ENCODE results near the gene MS4A8.
"Not testable (repeated sequence)": the region's sequence is repeated elsewhere in the genome, so short reads cannot be mapped to it uniquely, and the experiment has no call there.

The MS4A8 gene

GRCh38 chr11:60725592-60725991 is 26.2 kb downstream of the MS4A8 start:
- no peak for ATAC-seq

- no peak for ATAC-seq
These were observed 32.2 kb downstream of the MS4A8 start for GRCh38 chr11:60731586-60731985.

DNA sequence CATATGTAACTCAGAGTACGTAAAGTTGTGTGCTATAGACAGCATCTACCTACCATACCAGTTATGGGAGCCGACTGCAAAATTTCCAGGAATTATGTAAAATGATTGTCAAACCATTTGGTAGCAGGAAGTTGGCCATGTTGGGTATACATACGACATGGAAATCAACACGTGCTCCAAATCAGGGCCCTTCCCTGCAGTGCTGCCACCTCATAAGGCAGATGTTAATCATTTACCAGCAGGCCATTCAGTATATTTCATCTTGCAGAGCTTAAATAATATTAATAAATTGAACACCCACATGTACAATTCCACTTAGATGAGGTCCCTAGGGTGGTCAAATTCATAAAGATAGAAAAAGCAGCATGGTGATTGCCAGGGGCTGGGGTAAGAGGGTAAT is 34.9 kb downstream of the MS4A8 start:
- ATAC-seq, result no peak

DNA sequence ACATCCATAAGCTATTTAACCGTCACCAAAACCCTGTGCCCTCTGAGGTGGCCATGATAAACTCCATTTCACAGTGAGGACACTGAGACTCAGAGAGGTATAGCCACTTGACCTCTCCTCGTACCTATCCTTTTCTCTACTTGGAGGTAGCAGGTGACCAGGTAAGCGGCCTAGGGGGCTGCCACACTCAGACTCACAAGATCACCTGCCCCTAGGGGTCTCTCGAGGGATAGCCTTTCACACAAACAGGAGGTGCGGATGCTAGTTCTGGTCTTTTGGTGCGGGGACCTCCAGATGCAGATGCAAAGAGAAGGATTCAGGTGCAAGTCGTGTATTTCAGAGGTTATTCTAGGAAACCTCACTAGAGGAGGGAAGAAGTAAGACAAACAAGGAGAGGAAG is 39.7 kb downstream of the MS4A8 start:
- ATAC-seq, result no peak

DNA sequence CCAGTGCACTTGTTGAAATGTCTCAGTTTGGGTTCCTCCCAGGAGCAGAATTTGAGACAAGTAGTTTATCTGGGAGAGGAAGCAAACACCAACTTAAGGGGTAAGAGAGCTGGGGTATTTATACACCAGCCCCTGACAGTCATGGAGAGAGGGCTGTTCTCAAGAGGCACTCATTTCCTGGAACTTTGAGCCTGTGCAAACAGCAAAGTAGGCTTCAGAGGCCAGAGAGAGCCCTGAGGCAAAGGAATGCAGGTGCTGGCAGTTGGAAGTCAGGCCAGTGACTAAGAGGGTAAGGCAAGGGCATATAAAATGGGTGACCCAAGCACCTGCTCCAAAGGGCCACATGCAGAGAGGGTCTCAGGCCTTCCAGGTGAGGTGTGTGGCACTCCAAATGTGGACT is 41.2 kb downstream of the MS4A8 start:
- no peak for ATAC-seq

DNA sequence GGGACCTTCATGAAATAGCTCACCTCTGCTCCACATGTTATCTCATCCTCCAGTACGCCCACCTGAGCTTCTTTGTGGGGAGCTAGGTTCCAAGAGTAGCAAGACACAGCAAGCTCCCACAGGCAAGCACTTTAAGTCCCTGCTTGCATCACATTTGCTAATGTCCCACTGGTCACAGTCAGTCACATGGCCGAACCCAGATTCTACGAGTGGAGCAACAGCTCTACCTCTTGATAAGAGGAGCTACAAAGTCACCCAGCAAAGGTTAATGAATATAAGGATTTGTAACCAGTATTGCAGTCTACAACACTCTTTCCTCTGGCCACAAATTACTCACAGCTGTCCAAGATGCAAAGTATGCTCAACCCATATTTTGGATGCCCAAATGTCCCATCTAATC is 42.0 kb downstream of the MS4A8 start:
- ATAC-seq, result no peak

DNA sequence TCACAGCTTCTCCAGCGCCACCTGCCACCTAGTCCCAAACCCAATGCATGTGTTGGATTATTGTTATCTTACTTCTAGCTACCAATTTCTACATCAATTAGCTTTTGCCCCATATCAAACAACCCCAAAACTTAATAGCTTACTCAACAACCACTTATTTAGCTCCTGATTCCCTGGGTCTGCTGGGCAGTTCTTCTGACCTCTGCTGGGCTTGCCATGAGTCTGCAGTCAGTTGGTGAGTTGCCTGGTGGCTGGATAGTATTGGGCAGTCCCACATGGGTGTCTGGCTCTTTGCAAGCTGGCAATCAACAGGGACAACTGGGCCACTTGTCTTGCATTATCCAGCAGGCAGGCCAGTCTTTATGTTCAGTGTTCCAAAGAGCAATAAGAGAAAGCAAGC is 43.6 kb downstream of the MS4A8 start:
- ATAC-seq, result no peak

- no peak for ATAC-seq
These were observed 44.7 kb downstream of the MS4A8 start for GRCh38 chr11:60744114-60744513.

GRCh38 chr11:60747359-60747873 is 48.0 kb downstream of the MS4A8 start:
- ATAC-seq, result no peak

GRCh38 chr11:60748225-60748624 is 48.8 kb downstream of the MS4A8 start:
- no peak for ATAC-seq

GRCh38 chr11:60748821-60749220 is 49.4 kb downstream of the MS4A8 start:
- no peak for ATAC-seq

DNA sequence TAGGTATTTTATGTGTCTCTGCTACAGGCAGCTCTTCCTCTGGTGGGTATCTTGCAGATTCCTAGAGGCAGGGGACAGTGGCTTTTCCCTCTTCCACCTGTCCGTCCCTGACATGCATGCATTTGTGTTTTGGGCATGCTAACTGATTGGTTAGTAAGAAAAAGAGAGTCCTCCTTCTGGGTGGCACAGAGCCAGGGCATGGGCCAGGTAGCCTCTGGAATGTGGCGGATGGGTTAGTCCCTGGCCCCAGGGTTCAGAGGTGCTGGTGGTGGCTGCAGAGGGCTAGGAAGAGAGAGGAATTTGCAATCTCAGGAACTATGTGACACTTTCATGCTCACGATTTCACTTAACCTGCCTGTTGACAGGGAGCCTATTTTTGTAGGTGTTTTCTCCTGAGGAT is 51.5 kb downstream of the MS4A8 start:
- ATAC-seq, result no peak

DNA sequence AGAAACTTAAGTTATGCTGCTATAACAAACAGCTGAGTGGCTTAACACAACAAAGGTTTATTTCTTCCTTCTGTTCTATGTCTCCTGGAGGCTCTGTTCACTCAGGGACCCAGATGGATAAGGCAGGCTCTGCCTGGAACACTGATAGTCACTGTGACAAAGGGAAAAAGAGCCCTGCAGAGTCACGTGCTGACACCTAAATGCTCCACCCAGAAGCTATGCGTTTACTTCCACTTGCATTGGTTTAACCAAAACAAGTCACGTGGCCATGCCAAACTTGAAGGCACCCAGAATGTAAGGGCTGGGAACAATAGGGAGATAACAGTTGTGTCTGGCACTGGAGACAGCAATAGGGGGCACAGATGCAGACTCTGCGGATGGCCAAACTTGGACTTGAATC is 53.9 kb downstream of the MS4A8 start:
- ATAC-seq, result no peak

DNA sequence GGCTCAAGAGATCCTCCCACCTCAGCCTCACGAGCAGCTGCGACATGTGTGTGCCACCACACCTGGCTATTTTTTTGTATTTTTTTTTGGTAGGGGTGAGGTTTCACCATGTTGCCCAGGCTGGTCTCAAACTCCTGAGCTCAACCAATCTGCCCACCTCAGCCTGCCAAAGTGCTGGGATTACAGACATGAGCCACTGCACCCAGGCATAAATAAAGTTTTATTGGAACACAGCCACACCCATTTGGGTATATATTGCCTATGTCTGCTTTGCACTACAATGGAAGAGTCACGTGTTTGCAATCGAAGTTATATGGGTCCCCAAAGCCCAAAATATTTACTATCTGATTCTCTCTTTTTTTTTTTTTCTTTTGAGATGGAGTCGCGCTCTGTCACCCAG is 55.5 kb downstream of the MS4A8 start:
- no peak for ATAC-seq

DNA sequence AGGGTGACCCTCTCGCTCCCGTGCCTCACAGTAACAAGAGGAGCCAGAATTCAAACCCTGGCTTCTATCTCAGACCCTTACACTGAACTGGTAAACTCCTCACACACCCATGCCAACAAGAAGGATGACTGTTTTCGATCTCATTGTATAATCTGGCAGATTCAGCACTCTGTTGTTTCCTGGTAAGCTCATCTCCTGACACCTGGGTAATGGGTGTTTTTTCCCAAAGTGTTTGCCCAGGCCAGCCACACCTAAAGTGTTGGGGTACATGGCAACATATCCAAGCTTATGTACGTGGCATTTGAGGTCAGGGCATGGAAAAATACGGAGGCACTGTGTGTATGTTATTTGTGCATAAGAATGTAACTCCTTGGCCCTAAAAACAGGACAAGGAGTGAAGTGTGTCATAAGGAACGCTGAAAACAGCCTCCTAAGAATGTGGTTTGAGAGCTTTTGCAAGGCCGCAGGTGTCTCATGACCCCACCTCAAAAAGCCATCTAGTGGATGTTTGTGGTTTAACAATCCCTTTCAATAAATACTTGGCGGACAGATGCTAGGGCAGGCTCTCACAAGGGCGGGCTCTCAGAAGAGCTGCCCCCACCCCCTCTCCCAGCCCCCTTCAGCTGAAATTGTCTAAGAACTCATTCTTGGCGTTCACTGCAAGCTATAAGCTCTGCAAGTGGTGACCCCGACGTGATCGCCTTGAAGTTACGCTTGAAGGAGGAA is 57.1 kb downstream of the MS4A8 start, which contains the start of gene MS4A15:
Gene MS4A15 (plus strand): TSS at position 561 of the 726 bp plus-strand sequence. CDS start 6,867 bp downstream, outside the sequence.
- no peak for ATAC-seq

- ATAC-seq, result no peak
These were observed 57.9 kb downstream of the MS4A8 start for GRCh38 chr11:60757231-60757800.

DNA sequence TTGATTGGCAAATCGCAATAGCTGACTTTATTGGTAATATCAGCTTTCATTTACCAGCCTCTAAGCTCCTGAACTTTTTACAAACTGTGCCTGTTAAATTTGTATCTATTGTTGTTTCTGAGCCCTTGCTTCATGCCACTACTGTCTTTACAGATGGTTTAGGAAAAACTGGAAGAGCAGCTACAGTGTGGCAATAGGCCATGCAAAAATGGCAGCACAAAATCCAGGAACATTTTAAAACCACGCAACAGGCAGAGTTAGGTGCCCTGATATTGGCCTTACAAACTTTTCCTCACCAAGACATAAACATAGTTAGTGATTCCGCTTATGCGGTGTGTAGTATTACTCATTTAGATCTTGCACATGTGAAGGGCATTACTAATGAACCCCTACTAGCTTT is 59.3 kb downstream of the MS4A8 start:
- not testable (repeated sequence) for ATAC-seq

DNA sequence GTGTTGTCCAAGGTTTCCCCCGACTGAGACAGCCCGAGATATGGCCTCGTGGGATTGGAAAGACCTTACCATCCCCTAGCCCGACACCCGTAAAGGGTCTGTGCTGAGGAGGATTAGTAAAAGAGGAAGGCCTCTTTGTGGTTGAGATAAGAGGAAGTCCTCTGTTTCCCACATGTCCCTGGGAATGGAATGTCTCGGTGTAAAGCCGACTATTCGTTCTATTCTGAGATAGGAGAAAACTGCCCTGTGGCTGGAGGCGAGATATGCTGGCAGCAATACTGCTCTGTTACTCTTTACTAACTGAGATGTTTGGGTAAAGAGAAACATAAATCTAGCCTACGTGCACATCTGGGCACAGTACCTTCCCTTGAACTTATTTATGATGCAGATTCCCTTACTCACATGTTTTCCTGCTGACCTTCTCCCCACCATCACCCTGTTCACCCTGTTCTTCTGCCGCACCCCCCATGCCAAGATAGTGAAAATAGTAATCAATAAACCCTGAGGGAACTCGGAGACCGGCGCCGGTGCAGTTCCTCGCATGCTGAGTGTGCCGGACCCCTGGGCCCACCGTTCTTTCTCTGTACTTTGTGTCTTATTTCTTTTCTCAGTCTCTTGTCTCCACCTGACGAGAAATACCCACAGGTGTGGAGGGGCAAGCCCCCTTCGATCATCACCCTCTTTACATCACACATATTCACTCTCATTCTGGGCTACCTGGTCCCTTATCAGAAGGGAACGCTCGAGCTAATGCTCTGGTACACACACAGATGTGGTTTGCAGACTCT is 60.2 kb downstream of the MS4A8 start:
- not testable (repeated sequence) for ATAC-seq

DNA sequence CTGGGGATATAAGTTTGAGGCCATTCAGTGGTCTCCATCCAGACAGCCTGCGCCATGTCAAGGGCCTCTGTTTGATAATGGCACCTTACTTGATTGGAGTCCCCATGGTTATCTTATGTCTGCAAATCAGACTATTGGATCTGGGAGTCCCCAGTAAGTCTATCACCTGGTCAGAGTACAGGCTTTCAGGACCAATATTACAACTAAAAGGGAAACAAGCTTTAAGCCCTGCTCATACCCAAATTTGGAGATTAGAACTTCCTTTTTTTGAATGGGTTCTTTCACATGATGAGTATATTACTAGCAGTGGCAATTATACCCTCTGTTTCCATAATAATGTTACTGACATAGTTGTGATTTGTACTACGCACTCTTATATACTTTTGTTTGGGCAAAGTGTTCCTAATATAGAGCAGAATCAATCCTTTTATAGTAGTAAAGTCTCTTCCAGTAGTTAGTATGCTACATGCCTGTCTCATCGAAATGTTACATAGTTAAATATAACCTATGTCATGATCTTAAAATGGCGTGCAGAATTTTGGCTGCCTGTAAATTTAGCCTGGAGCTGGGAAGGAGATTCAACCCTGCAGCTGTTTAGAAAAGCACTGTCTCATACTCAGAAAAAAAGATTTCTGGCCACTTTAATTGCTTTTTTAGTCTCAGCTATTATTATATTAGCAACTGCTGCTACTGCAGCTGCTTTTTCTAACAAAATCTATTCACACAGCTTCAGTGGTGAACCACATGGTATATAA is 62.2 kb downstream of the MS4A8 start:
- ATAC-seq, result peak in 1 of 2 donors; percentile 17

DNA sequence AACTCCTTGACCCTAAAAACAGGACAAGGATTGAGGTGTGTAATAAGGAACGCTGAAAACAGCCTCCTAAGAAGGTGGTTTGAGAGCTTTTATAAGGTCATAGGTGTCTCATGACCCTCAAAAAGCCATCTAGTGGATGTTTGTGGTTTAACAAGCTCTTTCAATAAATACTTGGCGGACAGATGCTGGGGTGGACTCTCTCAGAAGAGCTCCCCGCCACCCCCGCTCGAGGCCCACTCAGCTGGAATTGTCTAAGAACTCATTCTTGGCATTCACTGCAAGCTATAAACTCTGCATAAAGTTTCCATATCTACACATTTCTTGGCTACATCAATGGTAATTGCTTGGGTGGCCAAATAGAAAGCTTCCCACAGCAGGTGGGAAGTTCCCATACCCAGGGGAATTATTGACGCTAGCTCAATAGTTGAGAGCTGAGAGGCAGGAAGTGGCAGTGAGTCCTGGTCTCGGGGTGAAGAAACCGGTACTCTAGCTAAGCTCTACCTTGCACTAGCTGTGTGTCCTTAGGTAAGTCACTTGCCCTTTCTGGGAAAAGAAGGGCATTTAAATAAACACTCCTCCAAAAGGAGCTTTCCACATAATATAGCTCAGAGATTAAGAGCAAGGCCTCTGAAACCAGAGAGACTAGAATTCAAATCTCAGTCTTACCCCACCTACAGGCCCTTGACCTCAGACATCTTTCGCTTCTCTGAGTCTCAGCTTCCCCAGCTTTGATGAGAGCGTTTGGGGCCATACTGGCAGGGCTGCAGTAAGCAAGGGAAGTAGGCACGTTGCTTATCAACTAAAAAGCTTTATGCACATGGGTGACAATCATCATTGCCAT is 63.7 kb downstream of the MS4A8 start:
- peak in 1 of 2 donors; percentile 48 for ATAC-seq

DNA sequence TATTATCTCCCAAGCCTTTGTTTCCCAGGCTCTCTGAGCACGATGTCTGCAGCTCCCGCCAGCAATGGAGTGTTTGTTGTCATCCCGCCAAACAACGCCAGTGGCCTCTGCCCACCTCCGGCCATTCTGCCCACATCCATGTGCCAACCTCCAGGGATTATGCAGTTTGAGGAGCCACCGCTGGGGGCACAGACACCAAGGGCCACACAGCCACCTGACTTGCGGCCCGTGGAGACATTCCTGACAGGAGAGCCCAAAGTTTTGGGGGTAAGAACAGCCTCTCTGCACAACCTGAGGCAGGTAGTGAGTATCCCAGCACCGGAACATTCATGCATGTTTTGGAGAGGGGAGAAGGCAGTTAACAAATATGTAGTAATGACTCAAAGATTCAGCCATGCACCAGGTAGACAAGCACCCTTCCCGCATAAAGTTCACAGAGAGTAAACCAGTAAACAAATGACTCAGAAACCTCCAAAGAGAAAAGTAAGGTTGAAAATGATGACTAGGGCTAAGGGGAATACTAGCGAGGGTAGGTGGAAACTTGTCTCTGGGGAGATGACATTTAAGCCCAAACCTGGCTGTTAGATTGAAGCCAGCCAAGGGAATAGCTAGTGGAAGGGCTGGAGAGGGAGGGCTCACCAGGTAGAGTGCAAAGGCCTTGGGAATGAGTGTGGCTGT is 64.4 kb downstream of the MS4A8 start:
- no peak for ATAC-seq

All from activated CD4-positive, CD25-positive, alpha-beta regulatory T cell treated with anti-CD3 and anti-CD28 coated beads, Interleukin-2, amount 50 U/mL, for 24 hours (primary cell).